A673 (cell line): ENCODE data around the gene GFY.

Experiments
- EZH2 ChIP-seq: fragments of 200-600 bp; sonication (generic); IDR thresholded peaks from 2 replicates; pipeline ENCODE4 v1.6.1; 2017; ENCODE audit warnings: borderline replicate concordance, low read depth, mild to moderate bottlenecking, mixed read lengths, antibody characterized with exemption, low read length; ENCODE audit not compliant: poor library complexity, severe bottlenecking
- TF ChIP-seq, protein P1 (sequence below): fragments of 300-800, 200-600 bp; sonication (generic); conservative IDR thresholded peaks from 2 replicates; pipeline ENCODE4 v1.5.1; 2017; ENCODE audit warnings: low read depth, mild to moderate bottlenecking, antibody characterized with exemption, low read length, moderate library complexity, mixed read lengths

DNA sequence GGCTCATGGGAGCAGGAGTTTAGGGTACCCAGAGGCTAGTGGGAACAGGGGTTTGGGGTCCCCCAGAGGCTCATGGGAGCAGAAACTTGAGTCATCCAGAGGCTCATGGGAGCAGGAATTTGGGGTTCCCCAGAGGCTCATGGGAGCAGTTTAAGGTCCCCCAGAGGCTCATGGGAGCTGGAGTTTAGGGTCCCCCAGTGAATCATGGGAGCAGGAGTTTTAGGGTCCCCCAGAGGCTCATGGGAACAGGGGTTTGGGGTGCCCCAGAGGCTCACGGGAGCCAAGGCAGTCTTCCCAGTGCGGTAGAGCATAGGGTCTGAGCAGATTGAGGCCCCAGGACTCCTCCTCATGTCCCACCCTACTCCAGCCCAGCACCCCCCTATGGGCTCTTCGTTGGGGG, 40.2 kb downstream of the GFY start:
- TF ChIP-seq, protein P1, sequence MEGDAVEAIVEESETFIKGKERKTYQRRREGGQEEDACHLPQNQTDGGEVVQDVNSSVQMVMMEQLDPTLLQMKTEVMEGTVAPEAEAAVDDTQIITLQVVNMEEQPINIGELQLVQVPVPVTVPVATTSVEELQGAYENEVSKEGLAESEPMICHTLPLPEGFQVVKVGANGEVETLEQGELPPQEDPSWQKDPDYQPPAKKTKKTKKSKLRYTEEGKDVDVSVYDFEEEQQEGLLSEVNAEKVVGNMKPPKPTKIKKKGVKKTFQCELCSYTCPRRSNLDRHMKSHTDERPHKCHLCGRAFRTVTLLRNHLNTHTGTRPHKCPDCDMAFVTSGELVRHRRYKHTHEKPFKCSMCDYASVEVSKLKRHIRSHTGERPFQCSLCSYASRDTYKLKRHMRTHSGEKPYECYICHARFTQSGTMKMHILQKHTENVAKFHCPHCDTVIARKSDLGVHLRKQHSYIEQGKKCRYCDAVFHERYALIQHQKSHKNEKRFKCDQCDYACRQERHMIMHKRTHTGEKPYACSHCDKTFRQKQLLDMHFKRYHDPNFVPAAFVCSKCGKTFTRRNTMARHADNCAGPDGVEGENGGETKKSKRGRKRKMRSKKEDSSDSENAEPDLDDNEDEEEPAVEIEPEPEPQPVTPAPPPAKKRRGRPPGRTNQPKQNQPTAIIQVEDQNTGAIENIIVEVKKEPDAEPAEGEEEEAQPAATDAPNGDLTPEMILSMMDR, result no peak
- TF ChIP-seq EZH2, result no peak
